ENCODE results near the gene AK1. TPM values are rescaled to one million over a fixed set of nuclear protein-coding genes. Genes with fewer than 3 reads are reported as not detected.
"Not testable (repeated sequence)": the region's sequence is repeated elsewhere in the genome, so short reads cannot be mapped to it uniquely, and the experiment has no call there.

Gene AK1
- total RNA-seq, 4 donors from 2014 or later = 29.9 to 65.1 (median 38.7) TPM

DNA sequence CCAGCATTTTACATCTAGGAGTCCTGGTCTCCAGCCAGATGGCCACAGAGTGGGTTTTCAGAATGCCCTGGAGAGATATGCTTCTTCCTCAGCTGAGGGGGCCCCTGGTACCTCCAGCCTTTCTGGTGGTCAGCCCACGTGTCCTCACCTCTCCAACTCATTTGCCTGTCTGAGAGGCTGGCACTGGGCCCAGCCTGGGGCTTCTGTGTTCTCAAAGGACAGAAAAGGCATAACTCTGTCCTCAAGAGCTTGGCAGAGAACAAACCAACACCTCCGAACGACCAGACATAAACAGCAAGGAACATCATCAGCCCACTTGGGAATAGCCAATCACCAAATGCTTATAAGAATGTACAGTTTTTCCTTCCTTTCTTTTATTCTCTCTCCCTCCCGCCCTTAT lies 40.1 kb downstream of the AK1 start:
- Histone ChIP-seq H3K27me3 (no peaks in the 10 kb centered on the region), H3K27ac (peak overlapping the region in 3 of 4 donors; percentile 84 to 98 (median 95)), H3K9me3 (no peaks in the 10 kb centered on the region), H3K4me3 (no peak overlapping the region), H3K36me3 (peaks cover 0 to 6% (median 0%) of the 10 kb centered on the region in 3 donors), H3K4me1 (peaks cover 0 to 89% (median 73%) of the 10 kb centered on the region in 4 donors)
- DNase-seq (ENCODE audit: low spot score in 2 of 2) = no peak
- TF ChIP-seq EP300 (IDR thresholded peaks at IDR 0.05) (no peak), POLR2A (IDR thresholded peaks at IDR 0.05) (no peak)
- TF ChIP-seq, protein P1, sequence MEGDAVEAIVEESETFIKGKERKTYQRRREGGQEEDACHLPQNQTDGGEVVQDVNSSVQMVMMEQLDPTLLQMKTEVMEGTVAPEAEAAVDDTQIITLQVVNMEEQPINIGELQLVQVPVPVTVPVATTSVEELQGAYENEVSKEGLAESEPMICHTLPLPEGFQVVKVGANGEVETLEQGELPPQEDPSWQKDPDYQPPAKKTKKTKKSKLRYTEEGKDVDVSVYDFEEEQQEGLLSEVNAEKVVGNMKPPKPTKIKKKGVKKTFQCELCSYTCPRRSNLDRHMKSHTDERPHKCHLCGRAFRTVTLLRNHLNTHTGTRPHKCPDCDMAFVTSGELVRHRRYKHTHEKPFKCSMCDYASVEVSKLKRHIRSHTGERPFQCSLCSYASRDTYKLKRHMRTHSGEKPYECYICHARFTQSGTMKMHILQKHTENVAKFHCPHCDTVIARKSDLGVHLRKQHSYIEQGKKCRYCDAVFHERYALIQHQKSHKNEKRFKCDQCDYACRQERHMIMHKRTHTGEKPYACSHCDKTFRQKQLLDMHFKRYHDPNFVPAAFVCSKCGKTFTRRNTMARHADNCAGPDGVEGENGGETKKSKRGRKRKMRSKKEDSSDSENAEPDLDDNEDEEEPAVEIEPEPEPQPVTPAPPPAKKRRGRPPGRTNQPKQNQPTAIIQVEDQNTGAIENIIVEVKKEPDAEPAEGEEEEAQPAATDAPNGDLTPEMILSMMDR (IDR thresholded peaks at IDR 0.05) = no peak
- 67 to 70% methylated on average over 4 of the region's 4 CpGs for WGBS, 2 donors

DNA sequence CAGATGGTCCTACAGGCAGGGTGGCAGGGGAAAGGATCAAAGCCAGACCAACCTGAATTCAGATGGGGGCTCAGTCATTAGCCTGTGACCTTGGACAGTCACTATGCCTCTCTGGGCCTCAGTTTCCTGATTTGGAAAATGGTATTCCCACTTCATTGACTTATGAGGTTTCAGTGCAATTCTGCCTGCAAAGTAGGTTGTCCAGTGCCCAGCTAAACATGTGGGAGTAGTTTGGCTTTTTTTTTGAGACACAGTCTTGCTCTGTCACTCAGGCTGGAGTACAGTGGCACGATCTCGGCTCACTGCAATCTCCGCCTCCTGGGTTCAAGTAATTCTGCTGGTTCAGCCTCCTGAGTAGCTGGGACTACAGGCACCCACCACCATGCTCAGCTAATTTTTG lies 40.9 kb downstream of the AK1 start:
- Histone ChIP-seq H3K4me1 (peaks cover 0 to 96% (median 77%) of the 10 kb centered on the region in 4 donors), H3K27ac (peak overlapping the region; percentile 53 to 98 (median 90))
- 53 to 63% methylated on average over 3 of the region's 3 CpGs for WGBS, 2 donors
- H3K9me3 ChIP-seq; H3K36me3 ChIP-seq; H3K4me3 ChIP-seq; DNase-seq (ENCODE audit: low spot score in 2 of 2); H3K27me3 ChIP-seq: not testable (repeated sequence)

DNA sequence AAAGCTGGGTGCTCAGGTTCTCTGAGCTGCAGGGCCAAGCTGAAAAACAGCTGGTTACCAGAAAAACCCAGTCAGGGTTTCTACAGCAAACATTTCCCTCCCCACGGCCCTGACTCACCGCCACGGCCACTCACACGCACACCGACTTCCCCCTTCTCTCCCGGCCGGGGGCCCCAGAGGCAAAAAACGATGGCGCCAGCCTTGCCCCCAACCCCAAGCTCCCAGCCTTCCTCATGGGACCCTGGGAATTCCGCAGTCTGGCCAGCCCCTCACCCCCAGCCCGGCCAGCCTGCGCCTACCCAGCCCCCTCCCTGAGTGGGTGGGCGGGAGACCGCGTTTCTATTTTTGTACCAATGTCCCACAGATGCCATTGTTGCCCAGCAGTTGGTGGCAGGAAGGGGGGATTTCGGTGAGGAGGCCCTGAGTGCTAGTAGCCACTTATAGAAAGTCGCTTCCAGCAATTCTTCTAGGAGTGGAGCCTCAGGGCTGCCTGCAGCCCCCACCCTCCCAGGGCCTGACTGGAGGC lies 41.4 kb downstream of the AK1 start:
- TF ChIP-seq POLR2A (IDR thresholded peaks at IDR 0.05) (no peak), EP300 (IDR thresholded peaks at IDR 0.05) (peak in 1 of 2 donors; percentile 25)
- Histone ChIP-seq H3K9me3 (no peaks in the 10 kb centered on the region), H3K4me1 (peaks cover 0 to 99% (median 77%) of the 10 kb centered on the region in 4 donors), H3K27me3 (no peaks in the 10 kb centered on the region), H3K36me3 (no peaks in the 10 kb centered on the region), H3K27ac (peak overlapping the region; percentile 53 to 98 (median 90)), H3K4me3 (peak overlapping the region in 1 of 4 donors; percentile 5)
- DNase-seq (ENCODE audit: low spot score in 2 of 2) = peak in 1 of 2 donors; percentile 45
- WGBS, 2 donors = 30 to 31% methylated on average over 16 to 17 of the region's 17 CpGs

- TF ChIP-seq POLR2A (IDR thresholded peaks at IDR 0.05) (no peak), EP300 (IDR thresholded peaks at IDR 0.05) (peak in 1 of 2 donors; percentile 72)
- TF ChIP-seq, protein P1 (IDR thresholded peaks at IDR 0.05) = no peak
- Histone ChIP-seq H3K36me3 (no peaks in the 10 kb centered on the region), H3K27ac (peak overlapping the region; percentile 25 to 98 (median 80)), H3K4me1 (peaks cover 0 to 98% (median 66%) of the 10 kb centered on the region in 4 donors), H3K27me3 (no peaks in the 10 kb centered on the region), H3K9me3 (no peaks in the 10 kb centered on the region), H3K4me3 (no peak overlapping the region)
- 14 to 18% methylated on average over 1 of the region's 1 CpG for WGBS, 2 donors
- peak in 1 of 2 donors; percentile 62 for DNase-seq (ENCODE audit: low spot score in 2 of 2)
These were observed 43.9 kb downstream of the AK1 start for GRCh38 chr9:127833555-127833954.

GRCh38 chr9:127832248-127832647 lies 45.2 kb downstream of the AK1 start:
- WGBS, 2 donors = 56 to 62% methylated on average over 7 of the region's 7 CpGs
- Histone ChIP-seq H3K27ac (peak overlapping the region in 2 of 4 donors; percentile 95 to 98), H3K27me3 (no peaks in the 10 kb centered on the region), H3K9me3 (no peaks in the 10 kb centered on the region), H3K36me3 (no peaks in the 10 kb centered on the region), H3K4me3 (no peak overlapping the region), H3K4me1 (peaks cover 0 to 98% (median 65%) of the 10 kb centered on the region in 4 donors)
- TF ChIP-seq POLR2A (IDR thresholded peaks at IDR 0.05) (no peak), EP300 (IDR thresholded peaks at IDR 0.05) (no peak)
- TF ChIP-seq, protein P1 (IDR thresholded peaks at IDR 0.05) = no peak
- no peak for DNase-seq (ENCODE audit: low spot score in 2 of 2)

DNA sequence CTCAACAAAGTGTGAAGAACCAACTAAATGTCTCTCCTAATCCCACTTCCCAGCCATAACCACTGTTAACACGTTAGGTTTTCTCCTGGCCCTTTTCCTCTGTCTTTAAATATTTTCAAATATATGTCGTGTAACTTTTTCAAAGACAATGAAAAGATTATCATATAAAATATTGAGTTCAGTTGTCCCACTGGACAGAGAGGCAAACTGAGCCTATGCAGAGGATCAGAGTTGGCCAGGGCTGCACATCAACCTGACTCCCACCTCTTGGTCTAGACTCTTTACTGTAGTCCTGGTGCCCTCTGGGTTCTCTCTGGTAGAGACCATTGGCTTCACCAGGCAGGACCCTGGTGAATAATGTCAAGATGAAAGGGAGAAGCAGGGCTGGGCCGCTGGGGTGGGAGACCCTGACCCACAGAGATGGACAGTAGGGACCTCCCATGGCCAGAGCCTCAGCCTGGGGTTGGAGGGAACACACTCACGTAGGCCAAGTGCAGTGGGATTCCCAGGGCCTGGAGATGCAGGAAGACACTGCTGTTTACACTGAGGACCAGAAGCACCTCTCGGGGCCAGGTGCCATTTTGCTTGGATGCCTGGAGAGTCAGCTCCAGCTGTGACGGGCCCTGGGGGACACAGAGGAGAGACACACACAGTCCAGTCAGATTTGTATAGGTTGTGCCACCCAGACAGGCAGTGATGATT lies 48.1 kb downstream of the AK1 start:
- TF ChIP-seq EP300 (IDR thresholded peaks at IDR 0.05) = no peak
- TF ChIP-seq, protein P1 (IDR thresholded peaks at IDR 0.05) = no peak
- H3K4me3 ChIP-seq = no peak overlapping the region
- no peak for DNase-seq (ENCODE audit: low spot score in 2 of 2)
- H3K27me3 ChIP-seq = no peaks in the 10 kb centered on the region
- WGBS, 2 donors = 68% methylated on average over 6 of the region's 6 CpGs
- no peaks in the 10 kb centered on the region for H3K9me3 ChIP-seq
- H3K36me3 ChIP-seq = peaks cover 0 to 17% (median 0%) of the 10 kb centered on the region in 3 donors
- H3K4me1 ChIP-seq = peaks cover 0 to 94% (median 50%) of the 10 kb centered on the region in 4 donors
- H3K27ac ChIP-seq = peak overlapping the region; percentile 65 to 94 (median 82)

Measured in tibial nerve (tissue), 4 donors.